IMR-90 (cell line): ENCODE data around the gene PCSK5. TPM values are rescaled to one million over a fixed set of nuclear protein-coding genes. Genes with fewer than 3 reads are reported as not detected.
A peak's percentile ranks its signal among the peaks of the same experiment; 100 is the strongest.

Experiments
- ATAC-seq: fragments of 200-7000 bp; cut with Tn5 transposase; 2 replicates; pipeline ENCODE4 v1.9.1; 2020; ENCODE audit warnings: low read depth, mild to moderate bottlenecking, moderate library complexity
- BruUV-seq: library from RNA; stranded (reverse); fragments of 400-500 nt; replicated peaks from 2 replicates; lab custom pipeline; 2021; lab: Mats Ljungman, UMichigan
- CTCF ChIA-PET: fragments of 300-600 bp; formaldehyde crosslinking; extraction: SDS; loops from one replicate; lab custom pipeline; 2021; ENCODE audit warnings: antibody characterized with exemption; lab: Yijun Ruan, JAX
- POLR2A ChIA-PET: fragments of 300-600 bp; sonication (Branson Sonifier 250); formaldehyde crosslinking; loops from one replicate; lab custom pipeline; 2022; ENCODE audit warnings: antibody characterized with exemption; ENCODE audit not compliant: unreplicated experiment; lab: Charles Lee
- DNase-seq: peaks from one replicate; pipeline ENCODE4 v3.0.0; 2013
- H2AFZ ChIP-seq: replicated peaks from 2 replicates; pipeline ENCODE3; 2013; ENCODE audit warnings: low read length, mild to moderate bottlenecking; ENCODE audit not compliant: poor library complexity
- H2AK5ac ChIP-seq: 2 replicates; pipeline ENCODE4 v1.6.1; 2013; ENCODE audit warnings: low read depth, low read length, inconsistent platforms
- H2AK9ac ChIP-seq: replicated peaks from 2 replicates; pipeline ENCODE3; 2013; ENCODE audit warnings: mild to moderate bottlenecking, low read depth, low read length, moderate library complexity; ENCODE audit not compliant: poor library complexity
- H2BK120ac ChIP-seq: 2 replicates; pipeline ENCODE4 v1.6.1; 2013; ENCODE audit warnings: low read depth, low read length, inconsistent platforms
- H2BK15ac ChIP-seq: 3 replicates; pipeline ENCODE4 v1.6.1; 2013; ENCODE audit warnings: low read depth, low read length, inconsistent platforms
- H2BK20ac ChIP-seq: 2 replicates; pipeline ENCODE4 v1.6.1; 2013; ENCODE audit warnings: low read depth, mild to moderate bottlenecking, inconsistent platforms, low read length, moderate library complexity
- H2BK5ac ChIP-seq: 2 replicates; pipeline ENCODE4 v1.6.1; 2013; ENCODE audit warnings: mild to moderate bottlenecking, low read depth, low read length, inconsistent platforms; ENCODE audit not compliant: poor library complexity, severe bottlenecking
- H3K14ac ChIP-seq: replicated peaks from 2 replicates; pipeline ENCODE4 v1.6.1; 2013; ENCODE audit warnings: low read depth, low read length, inconsistent platforms
- H3K18ac ChIP-seq: 2 replicates; pipeline ENCODE4 v1.6.1; 2013; ENCODE audit warnings: low read depth, low read length, control low read depth
- H3K23ac ChIP-seq: 2 replicates; pipeline ENCODE4 v1.6.1; 2013; ENCODE audit warnings: low read depth, low read length, inconsistent platforms
- H3K27ac ChIP-seq: 2 replicates; pipeline ENCODE4 v1.5.1; 2013; ENCODE audit warnings: mild to moderate bottlenecking, control low read depth, low read length; ENCODE audit not compliant: insufficient read depth
- H3K27me3 ChIP-seq: 2 replicates; pipeline ENCODE4 v1.6.1; 2013; ENCODE audit warnings: low read length; ENCODE audit not compliant: control insufficient read depth, insufficient read depth
- H3K36me3 ChIP-seq: 2 replicates; pipeline ENCODE4 v1.6.1; 2013; ENCODE audit warnings: low read length, mixed read lengths; ENCODE audit not compliant: control insufficient read depth, insufficient read depth
- H3K4ac ChIP-seq: 2 replicates; pipeline ENCODE4 v1.6.1; 2013; ENCODE audit warnings: low read depth, low read length, inconsistent platforms
- H3K4me1 ChIP-seq: 2 replicates; pipeline ENCODE4 v1.6.1; 2013; ENCODE audit warnings: low read length, mixed read lengths; ENCODE audit not compliant: control insufficient read depth, insufficient read depth
- H3K4me2 ChIP-seq: 2 replicates; pipeline ENCODE4 v1.6.1; 2013; ENCODE audit warnings: low read depth, mild to moderate bottlenecking, control low read depth, low read length, moderate library complexity
- H3K4me3 ChIP-seq: 2 replicates; pipeline ENCODE4 v1.5.1; 2013; ENCODE audit warnings: low read depth, mild to moderate bottlenecking, control low read depth, low read length, moderate library complexity; ENCODE audit not compliant: insufficient read depth
- H3K56ac ChIP-seq: 2 replicates; pipeline ENCODE4 v1.6.1; 2013; ENCODE audit warnings: low read length, inconsistent platforms; ENCODE audit not compliant: insufficient read depth; ENCODE audit errors: extremely low read depth
- H3K79me1 ChIP-seq, 2 experiments: 2 replicates each; pipeline ENCODE4 v1.6.1; 2013; ENCODE audit warnings: low read length in 2 of 2, inconsistent platforms in 1 of 2, low read depth in 1 of 2
- H3K9ac ChIP-seq: 2 replicates; pipeline ENCODE4 v1.6.1; 2013; ENCODE audit warnings: low read depth, low read length, control low read depth
- H3K9me1 ChIP-seq: 2 replicates; pipeline ENCODE4 v1.6.1; 2013; ENCODE audit warnings: low read length, inconsistent platforms; ENCODE audit not compliant: insufficient read depth
- H3K9me3 ChIP-seq: 2 replicates; pipeline ENCODE4 v1.6.1; 2013; ENCODE audit warnings: low read length; ENCODE audit not compliant: control insufficient read depth, insufficient read depth
- H4K20me1 ChIP-seq: 2 replicates; pipeline ENCODE4 v1.6.1; 2013; ENCODE audit warnings: low read length, inconsistent platforms; ENCODE audit not compliant: insufficient read depth
- H4K5ac ChIP-seq: 2 replicates; pipeline ENCODE4 v1.6.1; 2013; ENCODE audit warnings: mild to moderate bottlenecking, low read depth, low read length, control low read depth
- H4K8ac ChIP-seq, 2 experiments: 2 replicates each; pipeline ENCODE4 v1.6.1; 2013; ENCODE audit warnings: low read depth in 2 of 2, low read length in 2 of 2, control low read depth in 1 of 2, inconsistent platforms in 1 of 2
- H4K91ac ChIP-seq: 2 replicates; pipeline ENCODE4 v1.6.1; 2013; ENCODE audit warnings: low read depth, low read length, inconsistent platforms; ENCODE audit not compliant: insufficient read depth
- FOS ChIP-seq: fragments of 150-350 bp; IDR thresholded peaks from 2 replicates; pipeline ENCODE4 v1.6.1; 2016; ENCODE audit warnings: low read depth, low read length
- MAFK ChIP-seq: IDR thresholded peaks from 2 replicates; pipeline ENCODE4 v1.6.1; 2012; ENCODE audit warnings: low read depth, low read length, improper control_type of control experiment
- MXI1 ChIP-seq: IDR thresholded peaks from 2 replicates; pipeline ENCODE4 v1.6.1; 2012; ENCODE audit warnings: low read depth, mild to moderate bottlenecking, low read length, moderate library complexity, borderline replicate concordance
- NFE2L2 ChIP-seq: fragments of 150-350 bp; IDR thresholded peaks from 2 replicates; pipeline ENCODE4 v1.6.1; 2016; ENCODE audit warnings: low read depth, mild to moderate bottlenecking, low read length
- WGBS, 2 experiments: methylation state at CpG; one replicate each; pipeline versions ENCODE4 v1.1.5 to v1.1.7; 2013; ENCODE audit warnings: missing lambda C conversion rate in 2 of 2; ENCODE audit not compliant: insufficient read length in 1 of 2; ENCODE audit errors: extremely low coverage in 2 of 2; 5-methylcytosine and 5-hydroxymethylcytosine counted together
- dilution Hi-C: fragments of 300-500 bp; cut with HindIII; formaldehyde crosslinking; loops from one replicate; pipeline ENCODE4 v1.14.3; 2018; ENCODE audit warnings: low sequenced_read_pairs; ENCODE audit not compliant: unreplicated experiment
- in situ Hi-C: fragments of 300-500 bp; cut with MboI; formaldehyde crosslinking; loops from 3 replicates; pipeline ENCODE4 v1.14.3; 2019; ENCODE audit warnings: low sequenced_read_pairs, inconsistent platforms, mixed read lengths
- intact Hi-C: fragments of 100-400 bp; cut with micrococcal nuclease; formaldehyde crosslinking; loops from 2 replicates; pipeline ENCODE4 v1.10.0; 2022
- polyA plus RNA-seq, 3 experiments: library from polyadenylated mRNA; depleted of rRNA; stranded (reverse); fragments of >200 nt; gene quantifications; 2 replicates each; pipeline ENCODE4 v1.2.3, GENCODE V29; 2012; ENCODE audit warnings: low replicate concordance in 1 of 3
- total RNA-seq: library from RNA; depleted of rRNA; stranded (reverse); fragments of >200 nt; gene quantifications from 2 replicates; pipeline ENCODE4 v1.2.3, GENCODE V29; 2012
- TF ChIP-seq, protein P1 (sequence below): fragments of 150-350 bp; IDR thresholded peaks from 2 replicates; pipeline ENCODE4 v1.6.1; 2016; ENCODE audit warnings: low read depth, mild to moderate bottlenecking, low read length, moderate library complexity, borderline replicate concordance
- TF ChIP-seq, protein P2 (sequence below): fragments of 150-350 bp; IDR thresholded peaks from 2 replicates; pipeline ENCODE4 v1.6.1; 2017; ENCODE audit warnings: mild to moderate bottlenecking, antibody characterized with exemption, low read length, low read depth

PCSK5 gene
- total and polyA plus RNA-seq, 2 of the 4 experiments (the other 2 are of a cell fraction), result 1.5 to 3.0 TPM

DNA sequence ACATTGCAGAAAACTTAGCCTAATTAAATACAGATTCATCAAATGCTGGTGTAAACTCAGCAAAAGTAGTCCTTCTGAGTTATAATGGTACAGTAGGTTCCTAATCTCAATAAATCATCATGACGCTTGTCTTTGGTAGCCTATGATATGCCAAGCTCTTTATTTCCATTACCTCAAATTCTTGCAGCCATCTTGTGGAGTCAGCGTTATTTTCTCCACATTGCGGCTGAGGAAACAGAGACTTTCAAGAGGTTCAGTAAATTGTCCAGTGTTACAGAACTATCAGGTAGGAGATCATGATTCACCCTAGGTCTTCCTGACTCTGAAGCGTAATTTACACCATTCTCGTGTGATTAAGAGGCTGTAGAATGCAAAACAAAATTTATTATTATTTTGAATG is 237.2 kb downstream of the PCSK5 start:
- Histone ChIP-seq H3K27me3 (no peaks in the 10 kb centered on the region), H4K91ac (no peak overlapping the region), H3K9me3 (no peaks in the 10 kb centered on the region), H4K5ac (no peak overlapping the region), H2AK9ac (no peak overlapping the region), H4K20me1 (no peaks in the 10 kb centered on the region), H3K9me1 (no peaks in the 10 kb centered on the region; the same call in 1 of the 2 replicates), H2AFZ (no peak overlapping the region), H3K56ac (no peak overlapping the region), H3K36me3 (no peaks in the 10 kb centered on the region), H3K27ac (no peak overlapping the region), H2BK120ac (no peak overlapping the region), H4K8ac (no peak overlapping the region), H2BK15ac (no peak overlapping the region), H2AK5ac (no peak overlapping the region), H2BK20ac (no peak overlapping the region), H3K4me1 (no peaks in the 10 kb centered on the region), H3K9ac (no peak overlapping the region), H3K18ac (no peak overlapping the region), H3K14ac (no peak overlapping the region), H3K4me3 (no peak overlapping the region), H3K23ac (no peak overlapping the region), H3K79me1 (no peaks in the 10 kb centered on the region), H3K4me2 (no peak overlapping the region), H3K4ac (no peak overlapping the region), H2BK5ac (no peak overlapping the region)
- WGBS, 2 experiments, result no CpG with 5 or more reads among the region's 5 CpGs
- DNase-seq (no peak), ATAC-seq (no peak)
- CTCF ChIA-PET, result no interaction called here
- in situ Hi-C loops, result no loop called here
- intact Hi-C loops, result no loop called here
- BruUV-seq, result no TSS peak
- TF ChIP-seq, protein P1, sequence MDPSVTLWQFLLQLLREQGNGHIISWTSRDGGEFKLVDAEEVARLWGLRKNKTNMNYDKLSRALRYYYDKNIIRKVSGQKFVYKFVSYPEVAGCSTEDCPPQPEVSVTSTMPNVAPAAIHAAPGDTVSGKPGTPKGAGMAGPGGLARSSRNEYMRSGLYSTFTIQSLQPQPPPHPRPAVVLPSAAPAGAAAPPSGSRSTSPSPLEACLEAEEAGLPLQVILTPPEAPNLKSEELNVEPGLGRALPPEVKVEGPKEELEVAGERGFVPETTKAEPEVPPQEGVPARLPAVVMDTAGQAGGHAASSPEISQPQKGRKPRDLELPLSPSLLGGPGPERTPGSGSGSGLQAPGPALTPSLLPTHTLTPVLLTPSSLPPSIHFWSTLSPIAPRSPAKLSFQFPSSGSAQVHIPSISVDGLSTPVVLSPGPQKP, result no peak
- TF ChIP-seq MAFK, result peak; percentile 70
- TF ChIP-seq, protein P2, sequence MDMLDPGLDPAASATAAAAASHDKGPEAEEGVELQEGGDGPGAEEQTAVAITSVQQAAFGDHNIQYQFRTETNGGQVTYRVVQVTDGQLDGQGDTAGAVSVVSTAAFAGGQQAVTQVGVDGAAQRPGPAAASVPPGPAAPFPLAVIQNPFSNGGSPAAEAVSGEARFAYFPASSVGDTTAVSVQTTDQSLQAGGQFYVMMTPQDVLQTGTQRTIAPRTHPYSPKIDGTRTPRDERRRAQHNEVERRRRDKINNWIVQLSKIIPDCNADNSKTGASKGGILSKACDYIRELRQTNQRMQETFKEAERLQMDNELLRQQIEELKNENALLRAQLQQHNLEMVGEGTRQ, result no peak
- TF ChIP-seq MXI1, result no peak
- no peak for TF ChIP-seq FOS
- no peak for TF ChIP-seq NFE2L2
- dilution Hi-C loops, result no loop called here
- POLR2A ChIA-PET, result no interaction called here
